DMS 273 treated with DMSO at 0.1 percent for 48 hours (cell line): ENCODE data around the gene FAM118A.
"Not testable (repeated sequence)": the region's sequence is repeated elsewhere in the genome, so short reads cannot be mapped to it uniquely, and the experiment has no call there.

Experiments used
- DNase-seq: peaks from one replicate; lab custom pipeline; 2025; lab: John Stamatoyannopoulos, UW

Gene FAM118A

GRCh38 chr22:45281010-45281409, 28.7 kb upstream of the FAM118A start:
- DNase-seq: no peak

GRCh38 chr22:45284705-45285262, 24.9 kb upstream of the FAM118A start, which contains the start of gene UPK3A:
Gene UPK3A (plus strand): TSS chr22:45284949. CDS start chr22:45285014, 65 bp downstream.
- no peak for DNase-seq

DNA sequence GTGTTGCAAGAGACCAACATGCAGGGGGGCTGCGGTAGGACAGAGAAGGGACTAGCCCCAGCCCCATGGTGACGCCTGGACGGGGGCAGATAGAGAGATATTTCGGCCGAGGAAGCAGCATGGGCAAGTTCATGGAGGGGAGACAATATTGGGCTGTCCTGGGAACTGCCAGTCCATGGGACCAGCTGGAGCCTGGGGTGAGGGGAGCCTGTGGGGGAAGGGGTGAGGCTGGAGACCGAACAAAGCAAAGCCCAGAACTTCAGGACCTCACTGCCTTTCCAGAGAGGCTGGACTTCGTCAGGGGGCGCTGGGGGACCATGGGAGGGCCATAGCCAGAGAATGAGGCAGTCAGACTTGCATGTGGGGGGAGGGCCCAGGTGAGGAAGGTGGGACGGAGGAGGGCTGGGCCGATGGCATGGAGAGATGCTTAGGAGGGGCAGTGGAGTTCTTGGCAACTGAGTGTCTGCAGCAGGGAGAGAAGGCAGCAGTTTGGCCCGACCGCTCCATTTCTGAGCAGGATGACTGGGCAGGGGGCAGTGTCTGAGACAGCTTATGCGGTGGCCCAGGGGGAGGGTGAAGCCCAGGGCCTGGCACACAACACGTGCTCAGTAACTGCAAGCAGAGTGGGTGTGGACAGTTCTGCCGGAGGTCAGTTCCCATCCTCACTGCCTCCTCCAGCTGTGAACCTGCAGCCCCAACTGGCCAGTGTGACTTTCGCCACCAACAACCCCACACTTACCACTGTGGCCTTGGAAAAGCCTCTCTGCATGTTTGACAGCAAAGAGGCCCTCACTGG, 24.3 kb upstream of the FAM118A start:
- no peak for DNase-seq

GRCh38 chr22:45286854-45287551, 22.7 kb upstream of the FAM118A start:
- DNase-seq: no peak

- DNase-seq: no peak
These were observed 19.3 kb upstream of the FAM118A start for GRCh38 chr22:45290410-45290936.

DNA sequence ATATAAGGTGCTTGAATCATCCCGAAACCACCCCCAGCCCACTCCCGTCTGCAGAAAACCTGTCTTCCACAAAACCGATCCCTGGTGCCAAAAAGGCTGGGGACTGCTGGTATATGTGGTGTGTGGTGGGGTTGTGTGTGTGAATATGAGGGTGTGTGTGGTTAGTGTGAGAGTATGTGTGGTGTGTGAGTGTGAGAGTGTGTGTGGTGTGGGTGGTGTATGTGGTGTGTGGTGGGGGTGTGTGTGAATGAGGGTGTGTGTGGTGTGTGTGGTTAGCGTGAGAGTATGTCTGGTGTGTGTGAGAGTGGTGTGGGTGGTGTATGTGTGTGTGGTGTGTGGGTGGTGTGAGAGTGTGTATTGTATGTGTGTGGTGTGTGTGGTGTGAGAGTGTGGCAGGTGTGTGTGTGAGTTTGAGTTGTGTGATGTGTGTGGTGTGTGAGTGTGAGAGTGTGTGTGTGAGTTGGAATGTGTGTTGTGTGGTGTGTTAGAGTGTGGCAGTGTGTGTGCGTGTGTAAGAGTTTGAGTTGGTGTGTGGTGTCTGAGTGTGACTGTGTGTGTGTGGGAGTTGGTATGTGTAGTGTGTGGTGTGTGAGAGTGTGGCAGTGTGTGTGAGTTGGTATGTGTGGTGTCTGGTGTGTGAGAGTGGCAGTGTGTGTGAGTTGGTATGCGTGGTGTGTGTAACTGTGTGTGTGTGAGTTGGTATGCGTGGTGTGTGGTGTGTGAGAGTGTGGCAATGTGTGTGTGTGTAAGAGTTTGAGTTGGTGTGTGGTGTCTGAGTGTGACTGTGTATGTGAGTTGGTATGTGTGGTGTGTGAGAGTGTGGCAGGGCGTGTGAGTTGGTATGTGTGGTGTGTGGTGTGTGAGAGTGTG, 18.4 kb upstream of the FAM118A start:
- no peak for DNase-seq

- no peak for DNase-seq
These were observed 17.8 kb upstream of the FAM118A start for GRCh38 chr22:45291931-45292290.

DNA sequence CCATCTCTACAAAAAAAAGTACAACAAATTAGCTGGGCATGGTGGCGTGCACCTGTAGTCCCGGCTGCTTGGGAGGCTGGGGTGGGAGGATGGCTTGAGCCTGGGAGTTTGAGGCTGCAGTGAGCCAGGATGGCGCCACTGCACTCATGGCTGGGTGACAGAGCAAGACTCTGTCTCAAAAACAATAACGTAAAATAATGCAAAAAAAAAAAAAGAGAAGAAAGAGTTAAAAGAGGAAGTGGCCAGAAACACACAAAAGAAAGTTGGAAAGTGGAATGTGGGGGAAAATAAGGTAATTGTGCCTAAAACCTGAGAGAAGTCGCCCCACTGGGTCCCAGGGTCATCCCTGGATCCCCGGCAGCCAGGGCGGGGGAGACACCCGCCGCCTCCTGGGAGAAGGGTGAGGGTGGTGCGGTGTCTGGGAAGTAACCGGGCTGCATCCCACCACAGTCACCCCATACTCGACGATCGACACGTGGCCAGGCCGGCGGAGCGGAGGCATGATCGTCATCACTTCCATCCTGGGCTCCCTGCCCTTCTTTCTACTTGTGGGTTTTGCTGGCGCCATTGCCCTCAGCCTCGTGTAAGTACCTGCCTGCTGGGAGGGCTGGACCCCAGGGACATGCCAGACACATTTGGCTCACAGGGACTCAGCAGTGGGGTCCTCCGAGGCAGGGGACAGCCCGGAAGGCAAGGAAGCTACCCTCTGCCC, 16.8 kb upstream of the FAM118A start:
- no peak for DNase-seq

DNA sequence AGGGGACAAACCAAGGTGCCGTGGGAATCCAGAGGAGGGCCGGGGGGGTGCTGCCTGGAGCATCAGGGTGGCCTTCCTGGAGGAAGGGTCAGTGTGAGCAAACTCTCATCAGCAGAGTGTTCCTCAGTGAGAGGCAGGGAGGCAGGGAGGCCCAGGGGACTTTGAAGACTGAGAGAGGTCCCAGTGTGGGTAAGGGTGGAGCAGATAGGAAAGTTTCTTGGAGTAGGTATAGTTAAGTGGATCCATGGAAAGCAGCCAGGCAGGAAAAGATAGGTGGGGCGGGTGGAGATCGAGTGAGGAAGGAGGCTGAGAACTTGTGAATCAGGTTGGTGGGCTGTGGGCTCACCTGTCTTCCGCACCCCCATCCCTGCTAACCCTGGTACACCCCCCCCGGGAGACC, 15.7 kb upstream of the FAM118A start:
- DNase-seq: no peak

DNA sequence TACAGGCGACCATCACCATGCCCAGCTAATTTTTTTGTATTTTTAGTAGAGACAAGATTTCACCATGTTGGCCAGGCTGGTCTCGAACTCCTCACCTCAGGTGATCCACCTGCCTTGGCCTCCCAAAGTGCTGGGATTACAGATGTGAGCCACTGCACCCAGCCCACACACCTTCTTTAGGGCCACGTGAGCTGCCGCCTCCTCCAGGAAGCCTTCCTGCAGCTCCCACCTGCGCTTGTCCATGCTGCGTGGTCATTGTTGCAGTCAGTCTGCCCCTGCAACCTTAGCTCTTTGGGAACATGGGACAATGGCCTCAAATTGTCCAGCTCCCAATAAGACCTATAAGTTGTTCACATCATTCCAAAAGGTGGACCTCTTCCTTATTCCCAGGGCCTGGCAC, 14.7 kb upstream of the FAM118A start:
- DNase-seq: not testable (repeated sequence)

DNA sequence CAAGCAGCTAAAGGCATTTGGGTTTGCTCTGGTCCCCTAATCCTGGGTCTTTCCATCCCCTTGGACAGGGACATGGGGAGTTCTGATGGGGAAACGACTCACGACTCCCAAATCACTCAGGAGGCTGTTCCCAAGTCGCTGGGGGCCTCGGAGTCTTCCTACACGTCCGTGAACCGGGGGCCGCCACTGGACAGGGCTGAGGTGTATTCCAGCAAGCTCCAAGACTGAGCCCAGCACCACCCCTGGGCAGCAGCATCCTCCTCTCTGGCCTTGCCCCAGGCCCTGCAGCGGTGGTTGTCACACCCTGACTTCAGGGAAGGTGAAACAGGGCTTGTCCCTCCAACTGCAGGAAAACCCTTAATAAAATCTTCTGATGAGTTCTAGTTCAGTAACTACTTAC, 14.2 kb upstream of the FAM118A start:
- no peak for DNase-seq

- DNase-seq: no peak
These were observed 13.0 kb upstream of the FAM118A start for GRCh38 chr22:45296628-45297297.

DNA sequence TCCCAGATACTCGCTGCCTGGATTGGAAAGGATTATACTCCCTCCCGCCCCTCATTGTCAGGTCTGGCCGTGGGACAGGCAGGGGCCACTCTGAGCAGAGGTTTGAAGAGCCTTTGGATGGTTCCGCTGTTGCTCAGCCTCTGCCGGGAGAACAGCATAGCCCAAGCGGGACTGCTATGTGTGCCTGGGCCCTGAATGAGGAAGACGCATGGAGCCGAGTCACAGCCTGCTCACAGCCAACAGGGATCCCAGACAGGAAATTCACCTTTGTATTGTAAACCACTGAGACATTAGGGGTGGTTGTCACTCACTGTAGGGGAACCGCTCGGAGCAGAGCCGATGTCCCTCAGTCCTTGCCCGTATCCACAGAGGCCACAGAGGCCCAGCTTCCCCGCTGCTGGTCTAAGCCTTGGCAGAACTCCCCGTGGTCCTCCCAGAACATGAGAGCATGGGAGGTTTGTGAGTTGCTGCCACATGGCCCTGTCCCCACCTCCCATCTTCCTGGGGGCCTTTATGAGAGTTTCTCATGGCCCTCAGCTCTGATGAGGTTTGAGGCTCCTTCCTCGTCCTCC, 10.7 kb upstream of the FAM118A start:
- DNase-seq: no peak

DNA sequence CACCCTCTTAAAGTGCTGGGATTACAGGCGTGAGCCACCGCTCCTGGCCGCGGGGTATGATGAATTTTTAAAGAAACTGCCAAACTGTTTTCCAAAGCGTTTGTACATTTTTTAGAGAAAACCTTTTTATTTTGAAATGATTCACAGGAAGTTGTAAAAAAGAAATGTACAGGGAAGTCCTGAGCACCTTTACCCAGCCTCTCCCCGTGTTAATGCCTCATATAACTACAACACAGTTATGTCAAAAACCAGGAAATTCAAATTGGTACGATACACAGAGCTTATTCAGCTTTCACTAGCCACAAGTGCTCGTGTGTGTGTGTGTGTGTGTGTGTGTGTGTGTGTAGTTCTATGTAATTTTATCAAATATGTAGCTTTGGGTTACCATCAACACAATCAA, 7.0 kb upstream of the FAM118A start:
- no peak for DNase-seq

GRCh38 chr22:45303181-45303580, 6.6 kb upstream of the FAM118A start:
- DNase-seq: no peak

DNA sequence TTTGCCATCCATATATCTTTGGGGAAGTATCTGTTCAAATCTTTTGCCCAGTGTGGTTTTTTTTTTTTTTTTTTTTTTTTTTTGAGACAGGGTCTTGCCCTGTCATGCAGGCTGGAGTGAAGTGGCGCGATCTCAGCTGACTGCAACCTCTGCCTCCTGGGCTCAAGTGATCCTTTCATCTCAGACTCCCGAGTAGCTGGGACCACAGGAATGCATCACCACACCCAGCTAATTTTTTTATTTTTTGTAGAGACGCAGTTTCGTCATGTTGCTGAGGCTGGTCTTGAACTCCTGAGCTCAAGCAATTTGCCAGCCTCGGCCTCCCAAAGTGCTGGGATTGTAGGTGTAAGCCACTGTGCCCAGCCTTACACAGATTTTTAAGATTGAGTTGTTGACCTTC, 4.8 kb upstream of the FAM118A start:
- DNase-seq: no peak

GRCh38 chr22:45305456-45306075, 4.2 kb upstream of the FAM118A start:
- DNase-seq: no peak

GRCh38 chr22:45306139-45306538, 3.6 kb upstream of the FAM118A start:
- DNase-seq: no peak

- DNase-seq: no peak
These were observed 1.3 kb upstream of the FAM118A start for GRCh38 chr22:45308391-45308956.
